HCT116 (cell line): Measurements from ENCODE around the gene UTS2R.

Source experiments
- CEBPB ChIP-seq: IDR thresholded peaks from 2 replicates; pipeline ENCODE4 v1.6.1; 2012; ENCODE audit warnings: low read depth
- CTCF ChIP-seq, 3 experiments: fragments of 200-600 bp in 1 of 3; sonication (generic) in 1 of 3; IDR thresholded peaks in 2 of 3; conservative IDR thresholded peaks in 1 of 3; 2 replicates each; pipeline ENCODE4 v1.5.1; 2012 to 2017; ENCODE audit warnings: low read depth in 2 of 3, low read length in 2 of 3, antibody characterized with exemption in 1 of 3, borderline replicate concordance in 1 of 3, control low read depth in 1 of 3, mild to moderate bottlenecking in 1 of 3, mixed read lengths in 1 of 3, mixed run types in 1 of 3, moderate library complexity in 1 of 3; ENCODE audit not compliant: insufficient read depth in 1 of 3
- ELF1 ChIP-seq: IDR thresholded peaks from 2 replicates; pipeline ENCODE4 v1.6.1; 2012; ENCODE audit warnings: low read depth, borderline replicate concordance
- EZH2 ChIP-seq: fragments of 200-600 bp; sonication (generic); IDR thresholded peaks from 2 replicates; pipeline ENCODE4 v1.6.1; 2017; ENCODE audit warnings: antibody characterized with exemption, mixed run types
- EZH2phosphoT487 ChIP-seq: fragments of 200-600 bp; IDR thresholded peaks from 2 replicates; pipeline ENCODE4 v1.6.1; 2018; ENCODE audit warnings: antibody characterized with exemption, borderline replicate concordance
- JUND ChIP-seq: IDR thresholded peaks from 2 replicates; pipeline ENCODE4 v1.6.1; 2012
- MAX ChIP-seq: IDR thresholded peaks from 2 replicates; pipeline ENCODE4 v1.6.1; 2012
- POLR2A ChIP-seq: IDR thresholded peaks from 2 replicates; pipeline ENCODE4 v1.7.0; 2011; ENCODE audit warnings: borderline replicate concordance; ENCODE audit not compliant: insufficient read depth, insufficient read length; ENCODE audit errors: extremely low read depth
- POLR2AphosphoS5 ChIP-seq: IDR thresholded peaks from 2 replicates; pipeline ENCODE4 v1.6.1; 2011; ENCODE audit warnings: mild to moderate bottlenecking, low read depth, low read length, moderate library complexity
- SP1 ChIP-seq: IDR thresholded peaks from 2 replicates; pipeline ENCODE4 v1.6.1; 2012; ENCODE audit warnings: low read depth
- SRF ChIP-seq: IDR thresholded peaks from 2 replicates; pipeline ENCODE4 v1.6.1; 2012; ENCODE audit warnings: low read depth
- YY1 ChIP-seq: IDR thresholded peaks from 2 replicates; pipeline ENCODE4 v1.6.1; 2011; ENCODE audit warnings: low read length, low read depth, moderate library complexity, mild to moderate bottlenecking; ENCODE audit not compliant: insufficient replicate concordance; ENCODE audit errors: extremely low read depth
- ZNF274 ChIP-seq: fragments of 200-500 bp; sonication (Bioruptor generic); IDR thresholded peaks from 2 replicates; pipeline ENCODE4 v1.6.1; 2014; ENCODE audit warnings: mild to moderate bottlenecking, low read depth, low read length, inconsistent platforms
- TF ChIP-seq, protein P1 (sequence below): IDR thresholded peaks from 2 replicates; pipeline ENCODE4 v1.6.1; 2012; ENCODE audit warnings: low read depth

DNA sequence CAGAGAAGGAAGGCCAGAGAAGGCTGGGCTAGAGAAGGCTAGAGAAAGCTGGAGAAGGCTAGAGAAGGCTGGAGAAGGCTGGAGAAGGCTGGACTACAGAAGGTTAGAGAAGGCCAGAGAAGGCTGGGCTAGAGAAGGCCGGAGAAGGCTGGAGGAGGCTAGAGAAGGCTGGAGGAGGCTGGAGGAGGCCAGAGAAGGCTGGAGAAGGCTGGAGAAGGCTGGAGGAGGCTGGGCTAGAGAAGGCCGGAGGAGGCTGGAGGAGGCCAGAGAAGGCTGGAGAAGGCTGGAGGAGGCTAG, 53.2 kb downstream of the UTS2R start:
- TF ChIP-seq CTCF (IDR thresholded peaks at IDR 0.05 in 2 of 3, conservative IDR thresholded peaks at IDR 0.05 in 1 of 3; ENCODE audit: borderline replicate concordance in 1 of 3, insufficient read depth in 1 of 3, low read depth in 2 of 3, low read length in 2 of 3) (no peak), CEBPB (no peak), SP1 (no peak), JUND (no peak), MAX (no peak), ELF1 (no peak), POLR2A (no peak), SRF (no peak), EZH2phosphoT487 (no peak), EZH2 (no peak), YY1 (no peak), POLR2AphosphoS5 (no peak), ZNF274 (no peak)
- TF ChIP-seq, protein P1, sequence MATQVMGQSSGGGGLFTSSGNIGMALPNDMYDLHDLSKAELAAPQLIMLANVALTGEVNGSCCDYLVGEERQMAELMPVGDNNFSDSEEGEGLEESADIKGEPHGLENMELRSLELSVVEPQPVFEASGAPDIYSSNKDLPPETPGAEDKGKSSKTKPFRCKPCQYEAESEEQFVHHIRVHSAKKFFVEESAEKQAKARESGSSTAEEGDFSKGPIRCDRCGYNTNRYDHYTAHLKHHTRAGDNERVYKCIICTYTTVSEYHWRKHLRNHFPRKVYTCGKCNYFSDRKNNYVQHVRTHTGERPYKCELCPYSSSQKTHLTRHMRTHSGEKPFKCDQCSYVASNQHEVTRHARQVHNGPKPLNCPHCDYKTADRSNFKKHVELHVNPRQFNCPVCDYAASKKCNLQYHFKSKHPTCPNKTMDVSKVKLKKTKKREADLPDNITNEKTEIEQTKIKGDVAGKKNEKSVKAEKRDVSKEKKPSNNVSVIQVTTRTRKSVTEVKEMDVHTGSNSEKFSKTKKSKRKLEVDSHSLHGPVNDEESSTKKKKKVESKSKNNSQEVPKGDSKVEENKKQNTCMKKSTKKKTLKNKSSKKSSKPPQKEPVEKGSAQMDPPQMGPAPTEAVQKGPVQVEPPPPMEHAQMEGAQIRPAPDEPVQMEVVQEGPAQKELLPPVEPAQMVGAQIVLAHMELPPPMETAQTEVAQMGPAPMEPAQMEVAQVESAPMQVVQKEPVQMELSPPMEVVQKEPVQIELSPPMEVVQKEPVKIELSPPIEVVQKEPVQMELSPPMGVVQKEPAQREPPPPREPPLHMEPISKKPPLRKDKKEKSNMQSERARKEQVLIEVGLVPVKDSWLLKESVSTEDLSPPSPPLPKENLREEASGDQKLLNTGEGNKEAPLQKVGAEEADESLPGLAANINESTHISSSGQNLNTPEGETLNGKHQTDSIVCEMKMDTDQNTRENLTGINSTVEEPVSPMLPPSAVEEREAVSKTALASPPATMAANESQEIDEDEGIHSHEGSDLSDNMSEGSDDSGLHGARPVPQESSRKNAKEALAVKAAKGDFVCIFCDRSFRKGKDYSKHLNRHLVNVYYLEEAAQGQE = no peak
